Epithelial cell of prostate (primary cell): Measurements from ENCODE around the gene SND1.
"Not testable (repeated sequence)": the region's sequence is repeated elsewhere in the genome, so short reads cannot be mapped to it uniquely, and the experiment has no call there.

Experiments used
- DNase-seq: peaks from one replicate; pipeline ENCODE4 v3.0.0-alpha.2; 2011; ENCODE audit warnings: low read depth, low spot score
- H3K27ac ChIP-seq: fragments of 450-650 bp; 2 replicates; pipeline ENCODE4 v1.5.1; 2017; ENCODE audit warnings: mild to moderate bottlenecking

Gene SND1

GRCh38 chr7:127943541-127944521 is 291.8 kb downstream of the SND1 start:
- DNase-seq, result no peak
- H3K27ac ChIP-seq, result no peak overlapping the region

DNA sequence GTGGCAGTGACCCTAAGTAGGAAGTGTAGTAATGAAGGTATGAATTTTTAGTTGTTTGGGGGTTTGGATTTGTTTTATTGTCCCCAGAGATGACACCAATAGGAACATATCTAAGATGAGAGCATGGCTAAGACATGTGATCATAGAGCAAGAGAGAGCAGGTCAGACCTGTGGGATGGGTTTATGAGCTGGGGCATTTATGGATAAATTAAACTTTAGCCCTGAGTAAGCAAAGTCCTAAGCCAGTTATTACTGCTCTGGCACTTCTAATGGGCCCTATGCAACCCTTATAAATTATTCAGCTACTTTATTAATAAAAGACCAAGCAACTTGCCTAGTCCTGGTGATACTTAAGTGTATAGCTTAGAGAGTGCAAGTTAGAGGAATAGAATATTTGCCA is 294.1 kb downstream of the SND1 start:
- H3K27ac ChIP-seq, result no peak overlapping the region
- no peak for DNase-seq

DNA sequence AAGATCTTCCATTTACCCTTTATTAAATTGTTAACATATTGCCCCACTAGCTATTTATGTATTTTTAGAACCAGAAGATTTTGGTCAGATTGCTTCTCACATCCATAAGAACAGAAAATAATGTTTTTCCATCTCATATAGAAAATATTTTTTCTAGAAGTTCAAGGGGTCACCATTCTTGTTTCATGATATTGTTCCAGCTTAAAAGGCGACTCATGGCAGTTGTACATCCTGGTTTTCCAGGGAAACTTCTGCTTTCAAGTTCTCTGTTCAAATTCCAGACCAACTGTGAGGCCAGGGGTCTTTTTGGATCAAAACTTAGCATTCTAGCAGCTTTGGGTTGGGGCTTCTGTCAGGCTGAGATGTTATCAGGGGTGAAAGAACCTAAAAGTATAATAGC is 294.9 kb downstream of the SND1 start:
- no peak overlapping the region for H3K27ac ChIP-seq
- no peak for DNase-seq

DNA sequence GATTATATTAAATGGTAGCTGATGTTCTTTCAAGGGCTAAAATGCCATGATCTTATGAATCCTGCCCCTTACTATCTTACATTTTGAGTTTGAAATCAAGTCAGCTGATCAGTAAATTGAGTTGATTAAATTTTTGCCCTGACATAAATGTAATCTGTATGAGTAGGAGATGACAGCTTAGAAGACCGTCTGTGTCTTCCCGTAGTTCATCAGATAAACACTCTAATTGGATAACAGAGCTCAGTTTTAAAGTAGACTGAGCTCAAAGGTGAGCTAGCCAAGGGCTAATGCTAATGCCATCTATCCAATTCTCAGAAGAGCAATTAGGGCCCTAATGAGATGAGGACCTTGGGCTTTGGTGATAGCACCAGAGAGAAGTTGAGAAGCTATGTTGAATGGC is 296.3 kb downstream of the SND1 start:
- no peak overlapping the region for H3K27ac ChIP-seq
- DNase-seq, result no peak

DNA sequence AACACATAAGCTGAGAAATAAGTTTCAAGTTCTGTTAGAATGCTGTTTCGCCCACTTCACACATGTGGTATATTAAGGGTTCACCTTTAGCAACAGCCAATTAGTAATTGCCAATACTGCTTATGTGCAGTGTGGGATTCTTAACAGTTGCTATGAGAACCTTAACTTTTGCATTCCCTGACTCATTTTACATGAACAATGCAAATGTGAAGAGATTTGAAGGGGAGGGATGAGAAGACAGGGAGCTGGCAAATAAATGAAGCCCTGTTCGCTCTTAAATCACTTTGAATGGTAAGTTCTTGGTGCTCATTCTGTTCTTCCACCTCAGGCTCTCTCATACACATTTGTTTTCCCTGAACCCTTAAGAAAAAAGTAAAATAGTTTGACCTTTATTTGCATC is 296.9 kb downstream of the SND1 start:
- no peak for DNase-seq
- no peak overlapping the region for H3K27ac ChIP-seq

DNA sequence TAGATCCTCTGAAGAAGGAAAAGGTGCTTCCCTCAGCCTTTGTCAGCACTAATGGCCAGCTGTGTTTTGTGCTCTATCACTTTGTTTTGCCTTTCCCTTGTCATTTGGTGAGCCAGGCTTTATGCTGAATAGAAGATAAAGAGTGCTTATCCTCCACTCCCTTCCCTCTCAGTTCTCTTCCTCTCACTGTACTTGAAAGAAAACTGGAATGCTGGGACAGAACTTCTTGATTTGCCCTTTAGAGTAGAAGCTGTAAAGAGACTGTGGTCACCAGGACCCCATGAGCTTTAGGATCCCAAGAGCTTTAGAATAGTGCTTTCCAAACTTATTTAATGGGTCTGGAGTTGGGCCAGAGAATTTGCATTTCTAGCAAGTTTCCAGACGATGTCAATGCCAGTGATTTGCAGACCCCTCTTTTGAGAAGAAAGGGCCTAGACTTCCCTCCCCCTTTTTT is 297.8 kb downstream of the SND1 start:
- DNase-seq, result no peak

GRCh38 chr7:127950233-127950935 is 298.4 kb downstream of the SND1 start:
- no peak overlapping the region for H3K27ac ChIP-seq
- DNase-seq, result no peak

More for the DNA sequence above, 297.8 kb downstream of the SND1 start:
- H3K27ac ChIP-seq, result no peak overlapping the region

GRCh38 chr7:127953423-127954356 is 301.7 kb downstream of the SND1 start:
- H3K27ac ChIP-seq, result no peak overlapping the region
- DNase-seq, result no peak

- no peak for DNase-seq
- no peak overlapping the region for H3K27ac ChIP-seq
Measured at GRCh38 chr7:127954357-127954748, 302.4 kb downstream of the SND1 start.

GRCh38 chr7:127955051-127955531 is 303.1 kb downstream of the SND1 start:
- DNase-seq, result no peak
- no peak overlapping the region for H3K27ac ChIP-seq

- DNase-seq, result no peak
- H3K27ac ChIP-seq, result no peak overlapping the region
Measured at GRCh38 chr7:127957886-127958285, 305.9 kb downstream of the SND1 start.

GRCh38 chr7:127959770-127960169 is 307.8 kb downstream of the SND1 start:
- DNase-seq, result no peak
- no peak overlapping the region for H3K27ac ChIP-seq

GRCh38 chr7:127961786-127962453 is 309.9 kb downstream of the SND1 start:
- no peak for DNase-seq
- no peak overlapping the region for H3K27ac ChIP-seq

GRCh38 chr7:127962589-127963361 is 310.8 kb downstream of the SND1 start:
- no peak overlapping the region for H3K27ac ChIP-seq
- DNase-seq, result no peak

- not testable (repeated sequence) for H3K27ac ChIP-seq, DNase-seq
Measured at GRCh38 chr7:127963850-127964249, 311.9 kb downstream of the SND1 start.

DNA sequence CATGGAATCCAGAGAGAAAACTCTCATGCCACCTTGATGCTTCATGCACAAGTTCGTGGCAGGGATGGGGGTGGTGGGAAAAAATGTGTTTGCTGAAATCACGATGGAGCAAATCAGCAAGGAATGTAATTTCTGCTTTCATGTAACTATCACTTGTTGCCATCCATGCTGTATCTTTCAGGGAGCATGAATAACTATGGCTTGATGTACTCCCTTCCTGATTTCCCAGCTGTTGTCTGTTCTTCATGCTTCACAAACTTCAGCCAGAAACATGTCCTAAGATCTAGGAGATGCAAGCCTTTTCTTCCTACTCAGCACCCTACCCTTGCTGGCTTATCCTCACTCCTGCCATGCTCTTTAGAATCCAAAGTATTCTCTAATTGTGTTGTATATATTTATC is 315.3 kb downstream of the SND1 start:
- DNase-seq, result no peak
- H3K27ac ChIP-seq, result no peak overlapping the region

DNA sequence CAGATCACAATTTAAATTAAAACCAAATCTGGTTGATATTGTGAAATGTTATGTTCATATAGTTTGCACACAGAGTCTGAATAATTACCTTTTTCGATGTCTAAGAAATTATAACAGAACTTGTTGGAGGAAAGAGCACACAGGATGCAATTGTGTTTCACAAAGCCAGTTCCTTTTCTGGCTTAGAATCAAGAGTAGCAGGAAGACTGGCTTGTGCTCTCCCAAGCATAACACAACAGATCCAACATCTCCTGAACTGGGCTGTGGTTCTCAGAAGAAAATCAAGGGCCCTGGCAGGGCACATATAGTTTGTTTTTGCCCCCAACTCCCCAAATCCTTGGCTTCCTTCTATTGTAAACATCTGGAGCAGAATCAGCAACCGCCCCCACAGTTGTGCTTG is 316.6 kb downstream of the SND1 start:
- H3K27ac ChIP-seq, result no peak overlapping the region
- no peak for DNase-seq

- DNase-seq, result no peak
- no peak overlapping the region for H3K27ac ChIP-seq
Measured at GRCh38 chr7:127973832-127974231, 321.8 kb downstream of the SND1 start.
